Activated gamma-delta T cell (primary cell): Measurements from ENCODE around the gene C10orf90.

Experiments used
- DNase-seq: peaks from one replicate; lab custom pipeline; 2025; lab: John Stamatoyannopoulos, UW

The C10orf90 gene

DNA sequence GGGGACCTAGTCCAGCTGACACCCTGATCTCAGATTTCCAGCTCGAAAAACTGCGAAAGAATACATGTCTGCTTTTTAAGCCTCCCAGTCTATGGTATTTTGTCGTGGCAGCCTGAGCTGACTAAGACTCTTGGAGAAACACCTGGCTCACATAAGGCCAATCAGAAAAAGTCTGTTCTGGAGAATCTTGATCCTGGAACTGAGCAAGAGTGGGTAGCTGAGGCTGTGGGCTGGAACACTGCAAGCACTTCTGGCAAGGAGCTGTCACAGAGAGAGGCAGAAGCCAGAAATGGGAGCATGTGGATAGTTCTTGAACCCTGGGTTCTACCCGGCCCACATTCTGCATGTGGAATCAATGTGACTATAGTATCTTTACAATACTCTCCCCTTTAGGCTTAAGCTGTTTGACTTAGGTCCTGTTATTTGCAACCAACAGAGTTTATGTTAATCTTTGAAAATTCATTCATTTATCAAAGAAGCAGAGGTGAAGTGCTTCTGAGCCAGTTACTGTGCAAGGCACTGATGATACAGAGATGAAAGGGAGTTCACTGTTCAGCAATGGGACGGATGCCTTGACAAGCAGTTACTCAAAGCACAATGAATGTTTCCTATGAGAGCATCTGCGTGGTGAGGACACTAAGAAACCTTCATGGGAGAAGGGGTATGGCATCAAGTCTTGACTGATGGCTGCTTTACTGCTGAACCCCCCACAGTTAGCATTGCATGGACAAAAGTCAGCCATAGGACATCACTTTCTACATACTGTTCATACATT, 4.4 kb upstream of the C10orf90 start:
- DNase-seq: no peak

GRCh38 chr10:126673565-126673964, 3.1 kb upstream of the C10orf90 start:
- DNase-seq: no peak

DNA sequence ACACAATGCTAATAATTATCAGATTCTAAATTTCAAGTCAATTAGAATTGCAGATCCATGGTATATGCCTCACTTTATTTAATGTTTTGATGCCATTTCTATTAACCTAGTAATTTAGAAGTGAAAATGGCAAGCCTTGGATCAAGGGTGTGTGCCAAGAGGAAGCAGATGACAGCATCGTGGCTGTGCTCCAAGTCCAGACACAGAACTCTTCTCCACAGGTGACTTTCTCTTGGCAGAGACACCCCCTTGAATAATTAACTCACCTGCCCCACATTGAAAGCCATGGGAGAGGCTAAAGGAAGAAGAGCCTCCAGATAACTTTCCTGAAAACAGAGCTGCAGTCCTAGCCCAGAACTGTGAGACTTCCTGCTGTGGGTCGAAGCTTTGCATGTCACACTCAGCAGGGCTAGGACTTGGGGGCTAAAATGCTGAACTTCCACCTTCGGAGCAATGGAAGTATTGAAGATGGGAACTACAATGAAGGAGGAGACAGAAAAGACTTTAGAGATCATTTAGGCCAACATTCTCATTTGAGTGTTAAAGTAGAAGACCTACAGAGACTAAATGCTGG, 996 bp upstream of the C10orf90 start:
- no peak for DNase-seq

DNA sequence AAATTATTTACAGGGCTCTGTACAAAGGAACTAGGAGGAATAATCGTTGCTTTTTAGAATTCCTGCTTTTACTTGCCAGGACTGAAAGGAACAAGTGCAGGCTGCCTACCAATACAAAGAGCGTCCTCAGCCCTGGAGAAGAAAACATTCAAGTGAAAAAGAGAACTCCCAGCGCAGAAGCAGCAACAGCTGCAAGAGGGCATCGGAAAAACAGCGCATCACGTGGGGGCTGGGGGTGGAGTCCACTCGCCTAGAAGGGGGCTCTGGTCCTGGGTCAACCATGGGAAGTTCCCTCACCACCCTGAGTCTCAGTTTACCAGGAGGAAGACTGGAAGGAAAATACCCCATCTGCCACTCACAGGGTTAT, 385 bp upstream of the C10orf90 start:
- no peak for DNase-seq

DNA sequence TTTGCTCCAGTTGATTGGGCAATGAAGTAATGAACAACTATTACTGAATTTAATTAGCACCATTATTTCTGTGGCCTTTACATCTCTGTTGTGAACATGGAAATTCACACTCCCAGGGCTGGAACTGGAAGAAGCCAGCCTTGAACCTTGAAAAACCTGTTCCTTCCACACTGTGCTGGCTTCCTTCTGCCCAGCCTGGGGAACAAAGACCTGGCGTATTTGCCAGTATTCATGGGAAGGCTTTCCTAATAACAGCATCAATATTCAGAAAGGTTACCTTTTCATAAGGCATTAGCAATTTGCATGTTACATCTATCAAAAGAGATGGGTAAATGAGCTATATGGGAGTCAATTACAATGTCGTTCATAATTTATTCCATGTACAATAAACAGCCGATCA, 1.3 kb downstream of the C10orf90 start:
- no peak for DNase-seq

- no peak for DNase-seq
Observed at GRCh38 chr10:126668505-126668904, 2.0 kb downstream of the C10orf90 start.

- no peak for DNase-seq
Observed at GRCh38 chr10:126667568-126667967, 2.9 kb downstream of the C10orf90 start.

DNA sequence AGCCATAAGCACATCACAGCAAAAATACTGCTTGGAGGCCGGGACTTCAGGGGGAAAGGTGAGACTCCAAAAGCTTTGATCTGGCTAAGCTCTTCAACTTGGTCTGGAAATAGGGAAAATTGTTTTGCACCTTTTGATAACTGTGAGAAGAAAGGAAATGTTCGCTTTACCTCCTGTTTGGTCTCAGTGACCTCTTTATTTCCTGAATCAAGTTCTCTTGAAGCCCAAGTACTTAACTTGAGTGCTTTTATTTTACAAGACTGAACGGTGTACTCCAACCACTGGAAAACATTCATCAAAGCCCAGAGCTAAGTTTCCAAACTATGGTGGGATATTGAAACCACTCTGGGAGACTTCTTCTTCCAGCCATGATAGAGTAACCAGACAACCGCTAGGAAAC, 5.3 kb downstream of the C10orf90 start:
- DNase-seq: no peak

GRCh38 chr10:126663880-126664279, 6.6 kb downstream of the C10orf90 start:
- no peak for DNase-seq

DNA sequence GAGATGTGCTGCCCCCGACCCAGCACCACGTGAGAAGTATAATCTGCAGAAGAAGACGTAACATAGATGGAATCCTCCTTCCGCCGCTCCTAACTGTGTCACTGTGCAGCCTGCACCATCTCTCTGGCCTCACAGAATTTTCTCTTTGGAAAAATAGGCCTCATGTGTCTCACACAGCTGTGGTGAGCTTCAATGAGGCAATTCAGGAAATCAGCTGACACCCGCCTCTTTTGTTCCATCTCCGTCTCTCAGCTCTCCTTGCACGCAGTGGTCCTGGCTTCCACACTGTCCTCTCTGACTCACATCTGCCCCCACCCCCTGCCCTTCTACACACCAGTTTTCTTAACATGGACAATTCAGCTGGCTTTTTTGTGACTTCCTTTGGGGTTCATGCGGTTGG, 7.2 kb downstream of the C10orf90 start:
- no peak for DNase-seq

- no peak for DNase-seq
Observed at GRCh38 chr10:126661841-126662515, 8.5 kb downstream of the C10orf90 start.

DNA sequence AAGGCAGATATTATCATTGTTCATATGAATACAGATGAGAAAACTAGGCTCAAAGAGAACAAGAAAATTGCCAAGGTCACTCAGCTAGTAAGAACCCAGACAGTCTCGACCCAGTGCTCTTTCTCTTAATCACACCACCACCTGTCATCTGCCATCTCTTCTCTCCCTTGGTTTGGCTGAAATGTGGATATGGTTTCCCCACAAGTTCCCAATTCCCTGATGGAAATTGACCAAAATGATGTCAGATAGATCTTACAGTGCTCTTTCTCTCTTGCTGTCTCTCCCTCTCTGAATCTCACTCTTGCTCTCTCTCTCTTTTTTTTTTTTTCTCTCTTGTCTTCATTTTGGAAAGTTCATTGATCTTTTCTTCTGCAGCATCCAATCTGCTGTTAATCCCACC, 9.1 kb downstream of the C10orf90 start:
- no peak for DNase-seq

- no peak for DNase-seq
Observed at GRCh38 chr10:126659750-126660149, 10.7 kb downstream of the C10orf90 start.

- DNase-seq: no peak
Observed at GRCh38 chr10:126658928-126659327, 11.6 kb downstream of the C10orf90 start.

GRCh38 chr10:126654579-126654978, 15.9 kb downstream of the C10orf90 start:
- no peak for DNase-seq

GRCh38 chr10:126651467-126651866, 19.0 kb downstream of the C10orf90 start:
- DNase-seq: no peak

- DNase-seq: no peak
Observed at GRCh38 chr10:126650161-126650560, 20.3 kb downstream of the C10orf90 start.

DNA sequence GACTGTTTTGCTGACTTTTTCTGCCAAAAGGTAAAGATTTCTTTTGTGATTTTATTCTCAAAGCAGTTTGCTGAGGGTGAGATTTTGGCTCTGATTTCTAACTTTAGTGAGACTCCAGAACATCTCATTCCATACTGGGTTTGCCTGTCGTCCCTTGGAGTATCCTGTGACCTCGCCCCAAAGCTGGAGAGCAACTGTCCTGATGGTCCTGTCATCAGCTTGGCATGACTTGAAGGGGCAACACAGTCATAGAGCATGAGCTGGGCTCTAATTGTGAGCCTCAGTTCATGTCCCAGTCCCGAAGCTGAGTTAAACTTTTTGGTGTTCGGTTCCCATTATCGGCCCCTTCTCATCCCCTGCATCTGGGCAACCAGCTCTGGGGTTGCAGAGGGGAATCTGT, 23.4 kb downstream of the C10orf90 start:
- DNase-seq: no peak

- DNase-seq: no peak
Observed at GRCh38 chr10:126646110-126646509, 24.4 kb downstream of the C10orf90 start.

GRCh38 chr10:126640401-126640800, 30.1 kb downstream of the C10orf90 start:
- no peak for DNase-seq

DNA sequence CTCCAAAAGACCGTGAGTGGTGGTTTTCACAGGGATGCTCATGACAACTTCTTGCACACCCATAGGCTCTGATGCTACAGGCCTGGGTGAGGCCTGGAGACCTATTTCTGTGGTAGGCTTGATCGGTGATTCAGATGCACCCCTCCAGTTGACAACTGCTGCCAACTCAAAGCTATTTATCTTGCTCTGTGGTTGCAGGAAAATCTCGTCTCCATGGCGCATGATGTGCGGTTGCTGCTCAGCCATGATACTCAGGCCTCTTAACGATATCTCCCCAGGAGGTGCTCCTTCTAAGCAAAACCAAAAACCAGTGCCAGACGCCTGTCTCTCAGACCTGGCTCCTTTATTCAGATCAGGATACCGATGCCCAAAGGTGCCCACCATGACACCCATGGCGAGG, 31.4 kb downstream of the C10orf90 start:
- DNase-seq: no peak

DNA sequence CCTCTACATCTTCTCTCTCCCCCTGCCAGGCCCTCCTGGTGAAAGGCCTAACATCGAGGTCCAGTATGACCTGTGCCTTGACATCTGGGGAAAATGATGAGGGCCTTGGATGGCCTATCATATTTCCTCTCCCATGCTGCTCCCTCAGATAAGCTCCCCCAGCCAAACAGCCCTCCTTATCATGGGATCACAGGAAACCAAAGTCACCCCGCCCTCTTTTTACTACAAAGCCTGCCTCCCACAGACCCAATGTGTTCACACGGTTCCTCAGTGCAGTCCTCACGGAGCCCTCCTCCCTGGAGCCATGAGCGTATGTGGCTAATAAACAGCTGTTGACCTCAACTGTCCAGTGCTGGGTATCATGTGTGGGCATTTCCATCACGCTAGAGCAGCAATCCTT, 32.0 kb downstream of the C10orf90 start:
- DNase-seq: no peak

- no peak for DNase-seq
Observed at GRCh38 chr10:126637501-126637900, 33.0 kb downstream of the C10orf90 start.
